ENCODE measurements around the gene TUBB3.

DNA sequence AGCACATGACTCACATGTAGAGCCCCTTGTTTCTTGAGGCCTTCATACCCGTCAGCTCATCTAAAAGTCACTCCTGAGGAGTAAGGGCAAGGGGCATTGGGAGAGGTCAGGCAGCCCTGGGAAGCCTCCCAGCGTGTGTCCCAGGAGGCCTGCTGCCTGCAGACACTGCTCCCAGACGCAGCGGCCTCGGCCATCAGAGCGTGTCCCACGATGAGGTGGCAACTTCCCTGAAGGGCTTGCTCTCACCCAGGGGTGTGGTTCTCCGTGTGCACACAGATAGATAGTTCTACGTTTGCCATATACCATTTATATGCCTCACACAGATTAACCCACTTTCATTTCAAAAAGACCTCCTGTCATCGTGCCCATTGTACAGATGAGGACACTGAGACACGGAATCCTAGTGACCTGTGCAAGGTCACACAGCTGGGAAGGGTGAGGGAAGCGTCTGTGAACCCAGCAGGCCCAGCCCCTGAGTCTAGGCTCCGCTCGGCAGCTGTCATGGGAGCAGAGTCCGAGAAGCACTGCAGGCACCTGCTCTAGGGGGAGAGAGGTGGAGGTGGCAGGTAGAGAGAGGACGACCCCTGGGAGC is 8.3 kb downstream of the TUBB3 start:
- TF ChIP-seq, protein P1, sequence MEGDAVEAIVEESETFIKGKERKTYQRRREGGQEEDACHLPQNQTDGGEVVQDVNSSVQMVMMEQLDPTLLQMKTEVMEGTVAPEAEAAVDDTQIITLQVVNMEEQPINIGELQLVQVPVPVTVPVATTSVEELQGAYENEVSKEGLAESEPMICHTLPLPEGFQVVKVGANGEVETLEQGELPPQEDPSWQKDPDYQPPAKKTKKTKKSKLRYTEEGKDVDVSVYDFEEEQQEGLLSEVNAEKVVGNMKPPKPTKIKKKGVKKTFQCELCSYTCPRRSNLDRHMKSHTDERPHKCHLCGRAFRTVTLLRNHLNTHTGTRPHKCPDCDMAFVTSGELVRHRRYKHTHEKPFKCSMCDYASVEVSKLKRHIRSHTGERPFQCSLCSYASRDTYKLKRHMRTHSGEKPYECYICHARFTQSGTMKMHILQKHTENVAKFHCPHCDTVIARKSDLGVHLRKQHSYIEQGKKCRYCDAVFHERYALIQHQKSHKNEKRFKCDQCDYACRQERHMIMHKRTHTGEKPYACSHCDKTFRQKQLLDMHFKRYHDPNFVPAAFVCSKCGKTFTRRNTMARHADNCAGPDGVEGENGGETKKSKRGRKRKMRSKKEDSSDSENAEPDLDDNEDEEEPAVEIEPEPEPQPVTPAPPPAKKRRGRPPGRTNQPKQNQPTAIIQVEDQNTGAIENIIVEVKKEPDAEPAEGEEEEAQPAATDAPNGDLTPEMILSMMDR (IDR thresholded peaks at IDR 0.05; ENCODE audit: low read length), result no peak
- TF ChIP-seq EZH2phosphoT487 (IDR thresholded peaks at IDR 0.05; ENCODE audit: low read length) (no peak), EZH2 (optimal IDR thresholded peaks at IDR 0.05; ENCODE audit: low read depth, low read length) (no peak)
